ENCODE results near the gene TMEM181. TPM values are rescaled to one million over a fixed set of nuclear protein-coding genes. Genes with fewer than 3 reads are reported as not detected.

TMEM181 gene
- total and polyA plus RNA-seq, 2 of the 13 experiments (the other 11 are each of a cell fraction or from before 2014, with no cell fraction given), result 59.1 to 108 TPM

GRCh38 chr6:158560836-158561320 is 987 bp downstream of the TMEM181 start:
- Histone ChIP-seq H3K9ac (ENCODE audit: insufficient read depth, low read depth, low read length) (peak overlapping the region; percentile 88), H3K27ac (ENCODE audit: extremely low read length, insufficient read depth, low read length) (peak overlapping the region; percentile 82), H3K27me3 (ENCODE audit: control insufficient read depth in 1 of 2, insufficient read depth in 2 of 2, low read length in 2 of 2) (no peaks in the 10 kb centered on the region), H3K4me1 (ENCODE audit: insufficient read depth, low read length) (peaks cover 87% of the 10 kb centered on the region), H2AFZ (ENCODE audit: low read length) (no peak overlapping the region), H3K36me3 (replicated peaks in 1 of 2; ENCODE audit: control insufficient read depth in 1 of 2, insufficient read depth in 2 of 2, low read length in 2 of 2) (peaks cover 4 to 7% of the 10 kb centered on the region in 2 experiments; a peak in 2 of 5 replicates), H3K9me3 (ENCODE audit: low read length) (no peaks in the 10 kb centered on the region), H3K79me2 (ENCODE audit: insufficient read depth, low read length) (peaks cover 58% of the 10 kb centered on the region), H4K20me1 (ENCODE audit: insufficient read depth, low read length) (peaks cover 46% of the 10 kb centered on the region), H3K4me2 (ENCODE audit: low read depth, low read length) (peak overlapping the region; percentile 96), H3K4me3 (replicated peaks in 1 of 3; ENCODE audit: insufficient read depth in 1 of 3, low read depth in 2 of 3, low read length in 3 of 3) (peak overlapping the region; percentile 75 to 90 (median 89))
- TSS peak; percentile 55 for BruUV-seq (replicated peaks)
- DNase-seq (ENCODE audit: low spot score) (no peak), FAIRE-seq (no peak), ATAC-seq (peak; percentile 30)
- ChIA-PET CTCF (ENCODE audit: low intra/inter-chr PET ratio, low total read pairs) (no interaction called here), POLR2A (interaction anchor here (1.4 to 4.3 kb wide), 4 partner anchors 10 to 13 kb away, joined by 4 to 29 read pairs (median 6); no protein-coding TSS in a partner anchor)
- under 1% methylated on average over 18 of the region's 19 CpGs for WGBS (ENCODE audit: low lambda C conversion rate)
- in situ Hi-C loops (cut with HindIII; ENCODE audit: extremely low pct_ligation_motif_present, low pct_unique_long_range_greater_than_20kb) (no loop called here), intact Hi-C loops (cut with micrococcal nuclease; ENCODE audit: unreplicated experiment) (no loop called here)
- TF ChIP-seq ZMYM2 (CRISPR knock-in tag; IDR thresholded peaks at IDR 0.05), result no peak
- TF ChIP-seq ZBTB38 (CRISPR knock-in tag; IDR thresholded peaks at IDR 0.05), result no peak; the same call in 1 of the 2 replicates
- TF ChIP-seq EZH2 (conservative IDR thresholded peaks at IDR 0.05; ENCODE audit: low read depth, low read length), result no peak
- TF ChIP-seq RCOR2 (CRISPR knock-in tag; IDR thresholded peaks at IDR 0.05), result peak; percentile 21; the same call in 1 of the 2 replicates
- TF ChIP-seq ATRX (CRISPR knock-in tag; IDR thresholded peaks at IDR 0.05; ENCODE audit: borderline replicate concordance), result no peak
- no peak for TF ChIP-seq ZNF354B (CRISPR knock-in tag; IDR thresholded peaks at IDR 0.05)
- no peak for TF ChIP-seq EHMT2 (IDR thresholded peaks at IDR 0.05; ENCODE audit: borderline replicate concordance, low read depth, low read length)
- no peak for TF ChIP-seq AKNA (CRISPR knock-in tag; IDR thresholded peaks at IDR 0.05; ENCODE audit: borderline replicate concordance)
- TF ChIP-seq RFXANK (CRISPR knock-in tag; IDR thresholded peaks at IDR 0.05), result no peak
- no peak for TF ChIP-seq MED8 (CRISPR knock-in tag; IDR thresholded peaks at IDR 0.05; ENCODE audit: insufficient replicate concordance)
- peak; percentile 42; the same call in 1 of the 2 replicates for TF ChIP-seq MYPOP (CRISPR knock-in tag; IDR thresholded peaks at IDR 0.05)
- TF ChIP-seq SCMH1 (CRISPR knock-in tag; IDR thresholded peaks at IDR 0.05; ENCODE audit: borderline replicate concordance), result no peak
- no peak; the same call in 1 of the 2 replicates for TF ChIP-seq TMF1 (CRISPR knock-in tag; IDR thresholded peaks at IDR 0.05; ENCODE audit: low read depth)
- no peak for TF ChIP-seq ZC3H13 (CRISPR knock-in tag; IDR thresholded peaks at IDR 0.05)
- no peak for TF ChIP-seq CHD2 (IDR thresholded peaks at IDR 0.05; ENCODE audit: low read depth, low read length)
- no peak; the same call in 1 of the 2 replicates for TF ChIP-seq ZNF598 (CRISPR knock-in tag; IDR thresholded peaks at IDR 0.05; ENCODE audit: borderline replicate concordance)
- TF ChIP-seq GMEB1 (CRISPR knock-in tag; IDR thresholded peaks at IDR 0.05; ENCODE audit: borderline replicate concordance), result no peak
- TF ChIP-seq PHF21A (CRISPR knock-in tag; IDR thresholded peaks at IDR 0.05), result peak; percentile 28; the same call in 1 of the 2 replicates

Data from HepG2 (cell line).